ENCODE data around the gene SMTNL2.
"Not testable (repeated sequence)": the region's sequence is repeated elsewhere in the genome, so short reads cannot be mapped to it uniquely, and the experiment has no call there.

The SMTNL2 gene

GRCh38 chr17:4585638-4585994 lies 1.3 kb downstream of the SMTNL2 start:
- DNase-seq (ENCODE audit: low spot score): no peak

GRCh38 chr17:4586043-4586442 lies 1.7 kb downstream of the SMTNL2 start:
- DNase-seq (ENCODE audit: low spot score): no peak

GRCh38 chr17:4587195-4587594 lies 2.9 kb downstream of the SMTNL2 start:
- no peak for DNase-seq (ENCODE audit: low spot score)

DNA sequence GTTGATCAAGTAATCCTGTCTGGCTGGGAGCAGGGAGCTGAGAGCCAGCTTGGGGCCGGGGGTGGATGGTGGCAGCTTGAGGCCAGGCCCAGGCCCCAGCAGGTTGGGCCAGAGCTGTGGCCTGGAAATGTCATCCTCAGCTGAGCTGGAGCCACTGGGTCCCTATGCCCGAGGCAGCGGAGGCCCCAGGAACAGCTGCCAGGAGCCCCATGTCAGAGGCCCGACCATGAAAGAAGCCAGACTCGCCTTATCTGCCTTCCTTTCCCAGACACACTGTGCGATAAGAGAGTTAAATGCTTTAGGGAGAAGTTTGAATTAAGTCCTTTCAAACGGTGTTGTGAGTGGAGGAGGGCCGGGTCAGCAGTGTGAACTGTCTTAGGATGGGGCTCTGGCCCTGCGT lies 3.5 kb downstream of the SMTNL2 start:
- no peak for DNase-seq (ENCODE audit: low spot score)

GRCh38 chr17:4588391-4588790 lies 4.1 kb downstream of the SMTNL2 start:
- no peak for DNase-seq (ENCODE audit: low spot score)

DNA sequence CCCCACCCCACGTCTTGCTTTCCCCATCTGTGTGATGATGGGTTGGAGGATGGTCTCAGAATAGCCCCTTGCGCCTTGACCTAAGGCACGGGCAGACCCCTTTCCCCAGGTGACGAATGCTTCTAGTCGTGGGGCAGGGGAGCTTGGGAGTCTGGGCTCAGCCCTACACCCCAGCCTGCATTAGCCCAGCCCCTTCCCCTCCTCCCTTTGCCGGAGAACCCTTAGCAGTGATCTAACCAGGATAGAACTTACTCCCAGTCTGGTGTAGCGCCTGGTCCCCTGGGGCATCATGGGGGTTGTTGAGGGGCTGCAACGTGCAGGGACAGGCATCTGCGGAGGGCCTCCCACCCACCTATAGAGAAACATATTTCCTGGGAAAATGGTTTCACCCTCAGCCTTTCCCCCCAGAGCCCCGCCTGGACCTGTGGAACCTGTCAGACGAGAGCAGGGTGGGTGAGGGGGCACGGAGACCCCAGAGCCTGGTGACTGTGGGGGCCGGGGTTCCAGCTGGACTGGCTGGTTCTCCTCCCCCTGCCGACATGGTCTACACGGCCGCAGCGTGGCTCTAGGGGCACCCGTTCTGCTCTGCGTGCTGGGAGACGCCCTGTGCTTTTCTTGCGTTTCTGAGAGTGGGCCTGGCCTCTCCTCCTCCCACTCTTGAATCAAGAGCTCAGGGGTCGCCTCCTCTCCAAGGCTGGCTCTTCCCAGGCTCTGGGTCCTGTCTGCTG lies 4.7 kb downstream of the SMTNL2 start:
- no peak for DNase-seq (ENCODE audit: low spot score)

DNA sequence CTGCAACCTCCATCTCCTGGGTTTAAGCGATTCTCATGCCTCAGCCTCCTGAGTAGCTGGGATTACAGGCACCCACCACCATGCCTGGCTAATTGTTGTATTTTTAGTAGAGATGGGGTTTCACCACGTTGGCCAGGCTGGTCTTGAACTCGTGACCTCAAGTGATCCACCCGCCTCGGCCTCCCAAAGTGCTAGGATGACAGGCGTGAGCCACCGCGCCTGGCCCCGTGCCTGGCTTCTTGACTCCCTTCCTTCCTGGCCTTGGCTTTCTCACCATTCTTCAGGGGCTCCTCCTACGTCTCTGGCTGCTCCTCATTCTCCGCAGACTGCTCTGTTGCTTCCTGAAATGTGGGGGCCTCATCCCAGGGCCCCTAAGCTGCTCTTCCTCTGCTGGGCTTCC lies 5.7 kb downstream of the SMTNL2 start:
- DNase-seq (ENCODE audit: low spot score): not testable (repeated sequence)

DNA sequence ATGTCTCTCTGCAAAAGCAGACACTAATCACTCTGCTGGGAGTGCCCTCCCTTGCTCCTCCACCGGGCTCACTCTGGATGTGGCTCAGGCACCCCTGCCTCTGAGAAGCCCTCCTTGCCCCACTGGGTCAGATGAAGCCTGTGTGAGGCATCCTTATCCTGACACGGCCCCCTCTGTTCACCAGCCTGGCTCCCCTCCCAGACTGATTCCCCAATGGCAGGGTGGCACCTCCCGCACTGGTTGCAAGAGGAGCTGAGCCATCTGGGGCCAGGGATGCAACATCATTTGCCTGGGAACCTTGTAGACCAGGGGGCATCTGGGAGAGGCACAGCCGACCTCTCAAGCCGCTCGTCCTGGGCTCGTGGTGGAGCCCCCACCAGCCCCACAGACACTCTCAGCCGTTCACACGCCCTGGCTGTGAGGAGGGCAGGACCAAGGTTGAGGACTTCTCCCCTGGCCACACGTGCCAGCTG lies 6.7 kb downstream of the SMTNL2 start:
- DNase-seq (ENCODE audit: low spot score): no peak

- DNase-seq (ENCODE audit: low spot score): no peak
Observed at GRCh38 chr17:4591529-4591928, 7.2 kb downstream of the SMTNL2 start.

- no peak for DNase-seq (ENCODE audit: low spot score)
Observed at GRCh38 chr17:4592240-4593005, 8.1 kb downstream of the SMTNL2 start.

DNA sequence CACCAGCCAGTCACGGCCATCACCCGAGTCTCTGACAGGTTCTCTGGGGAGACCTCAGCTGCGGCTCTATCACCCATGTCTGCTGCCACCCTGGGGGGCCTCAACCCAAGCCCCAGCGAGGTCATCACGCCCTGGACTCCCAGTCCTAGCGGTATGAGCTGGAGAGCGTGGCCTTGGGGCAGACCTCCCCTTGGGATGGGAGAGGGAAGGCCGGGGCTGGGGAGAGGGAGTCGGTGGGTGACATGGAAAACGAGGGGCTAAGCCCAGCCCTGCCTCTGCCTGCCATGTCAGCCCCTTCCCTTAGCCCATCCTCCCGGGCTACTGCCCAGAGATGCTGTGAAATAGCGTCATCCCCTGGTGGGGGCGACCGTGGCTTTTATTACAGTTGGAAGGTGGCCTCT lies 8.7 kb downstream of the SMTNL2 start:
- DNase-seq (ENCODE audit: low spot score): no peak

- DNase-seq (ENCODE audit: low spot score): no peak
Observed at GRCh38 chr17:4594406-4594805, 10.1 kb downstream of the SMTNL2 start.

GRCh38 chr17:4594931-4595684 lies 10.8 kb downstream of the SMTNL2 start:
- DNase-seq (ENCODE audit: low spot score): peak; percentile 21

DNA sequence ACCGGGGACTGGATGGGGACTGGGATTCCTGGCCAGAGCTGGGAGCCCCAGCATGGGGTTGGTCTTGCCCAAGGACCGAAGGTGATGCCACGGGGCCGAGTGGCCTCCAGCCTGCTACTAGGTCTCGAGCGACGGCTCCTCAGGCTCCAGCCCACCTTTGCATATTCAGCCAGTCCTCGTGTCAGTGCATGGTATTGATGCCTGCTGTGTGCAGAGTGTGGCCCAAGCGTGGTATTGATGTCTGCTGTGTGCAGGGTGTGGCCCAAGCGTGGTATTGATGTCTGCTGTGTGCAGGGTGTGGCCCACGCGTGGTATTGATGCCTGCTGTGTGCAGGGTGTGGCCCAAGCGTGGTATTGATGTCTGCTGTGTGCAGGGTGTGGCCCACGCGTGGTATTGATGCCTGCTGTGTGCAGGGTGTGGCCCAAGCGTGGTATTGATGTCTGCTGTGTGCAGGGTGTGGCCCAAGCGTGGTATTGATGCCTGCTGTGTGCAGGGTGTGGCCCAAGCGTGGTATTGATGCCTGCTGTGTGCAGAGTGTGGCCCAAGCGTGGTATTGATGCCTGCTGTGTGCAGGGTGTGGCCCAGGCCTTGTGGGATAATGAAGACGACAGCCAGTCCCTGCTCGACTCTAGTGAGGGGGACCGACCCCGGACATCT lies 11.5 kb downstream of the SMTNL2 start:
- not testable (repeated sequence) for DNase-seq (ENCODE audit: low spot score)

DNA sequence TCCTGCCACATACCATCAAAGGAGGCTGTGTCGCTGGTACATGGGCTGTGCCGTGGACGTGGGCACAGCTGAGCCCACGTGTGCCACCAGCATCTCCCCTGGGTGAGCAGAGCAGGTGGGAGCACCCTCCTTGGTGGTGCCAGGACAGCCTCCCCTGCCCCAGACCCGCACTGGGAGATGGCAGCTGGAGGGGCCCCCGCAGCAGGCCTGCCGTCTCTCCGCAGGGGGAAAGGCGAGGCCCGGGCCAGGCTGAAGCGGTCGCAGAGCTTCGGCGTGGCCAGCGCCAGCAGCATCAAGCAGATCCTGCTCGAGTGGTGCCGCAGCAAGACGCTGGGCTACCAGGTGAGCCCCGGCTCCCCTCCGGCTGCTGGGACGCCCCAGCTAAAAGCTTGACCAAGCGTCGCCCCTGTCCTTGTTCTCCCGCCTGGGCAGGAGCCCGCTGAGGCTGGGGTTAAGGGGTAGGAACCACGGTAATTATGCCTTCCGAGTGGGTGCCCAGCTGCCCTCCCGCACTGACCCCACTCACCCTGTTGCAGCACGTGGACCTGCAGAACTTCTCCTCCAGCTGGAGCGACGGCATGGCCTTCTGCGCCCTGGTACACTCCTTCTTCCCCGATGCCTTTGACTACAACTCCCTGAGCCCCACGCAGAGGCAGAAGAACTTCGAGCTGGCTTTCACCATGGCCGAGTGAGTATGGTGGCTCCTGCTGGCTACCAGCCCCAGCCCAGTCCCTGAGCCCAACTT lies 12.5 kb downstream of the SMTNL2 start:
- no peak for DNase-seq (ENCODE audit: low spot score)

DNA sequence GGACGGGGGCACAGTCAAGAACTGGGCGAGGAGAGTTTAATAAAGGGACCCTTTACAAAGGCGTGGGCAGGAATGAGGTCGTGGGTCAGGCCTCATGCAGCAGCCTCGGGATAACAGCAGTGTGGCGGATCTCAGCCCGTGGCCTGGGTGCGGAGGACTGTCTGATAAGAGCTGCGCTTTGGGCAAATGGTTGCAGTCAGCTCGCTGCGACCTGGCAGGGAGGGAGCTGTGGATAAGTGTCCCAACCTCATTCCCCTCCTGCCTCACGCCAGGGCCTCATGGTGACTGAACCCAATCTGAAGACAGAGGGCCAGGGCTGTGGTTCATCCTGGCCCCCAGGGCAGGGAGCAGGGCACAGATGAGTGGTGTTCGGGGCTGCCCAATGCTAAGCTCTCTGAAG lies 13.6 kb downstream of the SMTNL2 start:
- no peak for DNase-seq (ENCODE audit: low spot score)

DNA sequence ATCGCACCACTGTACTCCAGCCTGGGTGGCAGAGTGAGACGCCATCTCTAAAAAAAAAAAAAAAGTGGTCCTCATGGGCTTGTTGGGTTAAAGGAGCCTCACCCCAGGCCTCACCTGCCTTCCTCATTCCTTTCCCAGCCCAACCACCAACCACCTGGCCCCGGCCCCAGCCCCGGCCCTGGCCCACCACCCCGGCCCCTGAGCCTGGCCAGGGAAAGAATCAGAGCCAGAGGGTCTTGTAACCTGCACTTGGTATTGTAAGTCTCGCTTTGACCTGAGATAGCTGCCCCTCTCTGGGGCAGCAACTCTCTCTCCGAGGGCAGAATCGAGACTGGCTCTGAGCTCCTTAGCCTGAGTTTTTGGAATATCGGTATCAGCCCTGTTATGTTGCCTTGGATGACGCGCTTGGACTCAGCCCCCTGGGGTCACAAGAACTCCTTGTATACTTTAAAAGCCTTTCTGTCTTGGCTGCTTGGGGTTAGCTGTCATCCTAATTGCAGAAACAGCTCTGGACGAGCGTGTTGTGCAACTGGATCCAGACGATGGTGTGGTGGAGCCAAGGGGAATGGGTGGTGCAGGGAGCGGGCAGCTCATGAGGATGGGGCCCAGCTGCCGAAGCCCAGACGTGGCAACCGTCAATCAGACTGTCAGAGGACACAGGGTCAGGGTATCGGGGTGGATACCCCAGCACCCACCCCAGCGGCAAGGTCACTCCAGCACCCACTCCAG lies 14.6 kb downstream of the SMTNL2 start:
- no peak for DNase-seq (ENCODE audit: low spot score)

- no peak for DNase-seq (ENCODE audit: low spot score)
Observed at GRCh38 chr17:4599505-4600281, 15.4 kb downstream of the SMTNL2 start.

GRCh38 chr17:4600563-4600962 lies 16.2 kb downstream of the SMTNL2 start:
- DNase-seq (ENCODE audit: low spot score): no peak

GRCh38 chr17:4601326-4601725 lies 17.0 kb downstream of the SMTNL2 start:
- DNase-seq (ENCODE audit: low spot score): no peak

Measured in CD4-positive, alpha-beta T cell treated with Interleukin-6 at 100 ng/mL for 8 hours (primary cell).